Activated CD8-positive, alpha-beta memory T cell treated with anti-CD3 and anti-CD28 coated beads, Interleukin-2, amount 50 U/mL, for 1 hour (primary cell): Measurements from ENCODE around the gene ARFGAP1.

Source experiments
- DNase-seq: peaks from one replicate; pipeline ENCODE4 v3.0.0-alpha.2; 2020; ENCODE audit errors: extremely low read depth

ARFGAP1 gene

GRCh38 chr20:63319164-63320040 is 46.8 kb downstream of the ARFGAP1 start:
- no peak for DNase-seq

- DNase-seq = no peak
Measured at GRCh38 chr20:63320041-63320511, 47.5 kb downstream of the ARFGAP1 start.

GRCh38 chr20:63320616-63321147 is 48.1 kb downstream of the ARFGAP1 start:
- no peak for DNase-seq

GRCh38 chr20:63321148-63321831 is 48.7 kb downstream of the ARFGAP1 start:
- no peak for DNase-seq

- no peak for DNase-seq
Measured at GRCh38 chr20:63322146-63322932, 49.7 kb downstream of the ARFGAP1 start.

- no peak for DNase-seq
Measured at GRCh38 chr20:63322933-63323273, 50.3 kb downstream of the ARFGAP1 start.

GRCh38 chr20:63323357-63323981 is 50.9 kb downstream of the ARFGAP1 start:
- no peak for DNase-seq

- DNase-seq = no peak
Measured at GRCh38 chr20:63325021-63325471, 52.4 kb downstream of the ARFGAP1 start.

GRCh38 chr20:63325554-63326313 is 53.1 kb downstream of the ARFGAP1 start:
- DNase-seq = no peak

GRCh38 chr20:63326314-63327230 is 54.0 kb downstream of the ARFGAP1 start:
- DNase-seq = no peak

GRCh38 chr20:63327231-63327745 is 54.7 kb downstream of the ARFGAP1 start:
- DNase-seq = no peak

GRCh38 chr20:63328026-63328700 is 55.5 kb downstream of the ARFGAP1 start:
- no peak for DNase-seq

GRCh38 chr20:63328718-63329275 is 56.2 kb downstream of the ARFGAP1 start:
- no peak for DNase-seq

GRCh38 chr20:63329331-63330083 is 56.9 kb downstream of the ARFGAP1 start:
- no peak for DNase-seq

GRCh38 chr20:63330084-63330760 is 57.6 kb downstream of the ARFGAP1 start:
- DNase-seq = no peak

GRCh38 chr20:63330940-63331339 is 58.3 kb downstream of the ARFGAP1 start:
- no peak for DNase-seq

GRCh38 chr20:63331741-63332400 is 59.3 kb downstream of the ARFGAP1 start:
- no peak for DNase-seq
